Endothelial cell of umbilical vein (primary cell): ENCODE results near the gene DDIT3. TPM values are rescaled to one million over a fixed set of nuclear protein-coding genes. Genes with fewer than 3 reads are reported as not detected.
"Not testable (repeated sequence)": the region's sequence is repeated elsewhere in the genome, so short reads cannot be mapped to it uniquely, and the experiment has no call there.

Experiments
- BruUV-seq: library from RNA; stranded (reverse); fragments of 400-500 nt; replicated peaks from 2 replicates; lab custom pipeline; 2021; lab: Mats Ljungman, UMichigan
- CTCF ChIA-PET: fragments of 300-600, 350-600 bp; sonication (Branson Sonifier 250); formaldehyde crosslinking; loops from one replicate; lab custom pipeline; 2021; ENCODE audit warnings: antibody characterized with exemption, inconsistent platforms; lab: Charles Lee
- POLR2A ChIA-PET: fragments of 300-600, 350-600 bp; sonication (Branson Sonifier 250); formaldehyde crosslinking; loops from one replicate; lab custom pipeline; 2021; ENCODE audit warnings: antibody characterized with exemption, inconsistent platforms; lab: Charles Lee
- DNase-seq: peaks from one replicate; pipeline ENCODE4 v3.0.0-alpha.2; 2011; ENCODE audit warnings: low read depth, low spot score
- FAIRE-seq: peaks from 2 replicates; lab custom pipeline; 2011; peaks lifted over from hg19 to GRCh38; lab: Jason Lieb, UNC
- H2AFZ ChIP-seq: 2 replicates; pipeline ENCODE4 v1.6.0; 2012; ENCODE audit warnings: low read depth, low read length, control low read depth, inconsistent platforms
- H3K27ac ChIP-seq: 2 replicates; pipeline ENCODE4 v1.5.1; 2011; ENCODE audit warnings: low read depth, mild to moderate bottlenecking, control low read depth, low read length, moderate library complexity; ENCODE audit not compliant: insufficient read depth
- H3K27me3 ChIP-seq, 2 experiments: 2 replicates each; pipeline versions ENCODE4 v1.6.0 to v1.6.1; 2011; ENCODE audit warnings: low read length in 2 of 2, mixed read lengths in 1 of 2; ENCODE audit not compliant: control insufficient read depth in 2 of 2, insufficient read depth in 2 of 2
- H3K36me3 ChIP-seq, 2 experiments: 2 replicates in 1 of 2; 3 replicates in 1 of 2; pipeline ENCODE4 v1.5.1; 2011; ENCODE audit warnings: low read length in 2 of 2, mild to moderate bottlenecking in 1 of 2, moderate library complexity in 1 of 2; ENCODE audit not compliant: control insufficient read depth in 2 of 2, insufficient read depth in 2 of 2; ENCODE audit errors: extremely low read depth in 1 of 2
- H3K4me1 ChIP-seq: 3 replicates; pipeline ENCODE4 v1.5.1; 2011; ENCODE audit warnings: mild to moderate bottlenecking, low read length; ENCODE audit not compliant: control insufficient read depth, insufficient read depth; ENCODE audit errors: extremely low read depth
- H3K4me2 ChIP-seq: 2 replicates; pipeline ENCODE4 v1.6.1; 2011; ENCODE audit warnings: low read length, control low read depth, mixed read lengths; ENCODE audit not compliant: insufficient read depth
- H3K4me3 ChIP-seq, 3 experiments: fragments of 200-600 bp in 1 of 3; sonication (generic), shearing (Covaris generic) in 1 of 3; replicated peaks in 1 of 3; 2 replicates each; pipeline ENCODE4 v1.5.1; 2011 to 2016; ENCODE audit warnings: control low read depth in 3 of 3, low read length in 3 of 3, mild to moderate bottlenecking in 2 of 3, inconsistent platforms in 1 of 3, low read depth in 1 of 3, moderate library complexity in 1 of 3; ENCODE audit not compliant: insufficient read depth in 1 of 3
- H3K79me2 ChIP-seq: 2 replicates; pipeline ENCODE4 v1.6.0; 2012; ENCODE audit warnings: low read length, inconsistent platforms; ENCODE audit not compliant: control insufficient read depth, insufficient read depth
- H3K9ac ChIP-seq: replicated peaks from 2 replicates; pipeline ENCODE3; 2011; ENCODE audit warnings: low read length, control low read depth; ENCODE audit not compliant: insufficient read depth; ENCODE audit errors: extremely low read depth
- H3K9me1 ChIP-seq: replicated peaks from 3 replicates; pipeline ENCODE4 v1.6.0; 2011; ENCODE audit warnings: mild to moderate bottlenecking, low read length; ENCODE audit not compliant: control insufficient read depth, insufficient read depth; ENCODE audit errors: extremely low read depth
- H3K9me3 ChIP-seq: replicated peaks from 2 replicates; pipeline ENCODE4 v1.5.1; 2012; ENCODE audit warnings: low read length, inconsistent platforms; ENCODE audit not compliant: control insufficient read depth, insufficient read depth
- H4K20me1 ChIP-seq: replicated peaks from 2 replicates; pipeline ENCODE3; 2011; ENCODE audit warnings: mild to moderate bottlenecking, low read length; ENCODE audit not compliant: control insufficient read depth, insufficient read depth; ENCODE audit errors: extremely low read depth
- dilution Hi-C: fragments of 300-500 bp; cut with MboI; formaldehyde crosslinking; loops from one replicate; pipeline ENCODE4 v1.15.0; 2019; ENCODE audit warnings: low sequenced_read_pairs; ENCODE audit not compliant: extremely low pct_ligation_motif_present
- intact Hi-C: fragments of 100-400 bp; cut with micrococcal nuclease; formaldehyde crosslinking; loops from one replicate; pipeline ENCODE4 v1.10.0; 2022
- polyA plus RNA-seq, 4 experiments: library from polyadenylated mRNA; depleted of rRNA in 3 of 4; stranded (reverse) in 3 of 4; unstranded in 1 of 4; fragments of >200 nt; gene quantifications; 2 replicates each; pipeline versions ENCODE4 v1.2.1 to v1.2.3, GENCODE V29; 2011 to 2012; ENCODE audit warnings: missing spikeins in 1 of 4
- total RNA-seq: library from RNA; stranded (reverse); gene quantifications from 2 replicates; pipeline ENCODE4 v1.2.3, GENCODE V29; 2021

Gene DDIT3
- total and polyA plus RNA-seq, 2 donors (not counting 3 experiments of a cell fraction or from before 2014, with no cell fraction given) = 13.7 to 22.0 TPM

DNA sequence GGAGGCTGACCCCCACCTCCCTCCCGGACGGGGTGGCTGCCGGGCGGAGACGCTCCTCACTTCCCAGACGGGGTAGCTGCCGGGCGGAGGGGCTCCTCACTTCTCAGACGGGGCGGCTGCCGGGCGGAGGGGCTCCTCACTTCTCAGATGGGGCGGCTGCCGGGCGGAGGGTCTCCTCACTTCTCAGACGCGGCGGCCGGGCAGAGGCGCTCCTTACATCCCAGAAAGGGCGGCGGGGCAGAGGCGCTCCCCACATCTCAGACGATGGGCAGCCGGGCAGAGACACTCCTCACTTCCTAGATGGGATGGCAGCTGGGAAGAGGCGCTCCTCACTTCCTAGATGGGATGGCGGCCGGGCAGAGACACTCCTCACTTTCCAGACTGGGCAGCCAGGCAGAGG lies 12.5 kb downstream of the DDIT3 start:
- H3K4me3 ChIP-seq, H3K79me2 ChIP-seq, FAIRE-seq, CTCF ChIA-PET, POLR2A ChIA-PET, H3K9me1 ChIP-seq, H4K20me1 ChIP-seq, H3K9me3 ChIP-seq, H3K27ac ChIP-seq, intact Hi-C loops, H3K27me3 ChIP-seq, dilution Hi-C loops, H3K4me1 ChIP-seq, BruUV-seq, H3K4me2 ChIP-seq, H3K9ac ChIP-seq, H2AFZ ChIP-seq, DNase-seq: not testable (repeated sequence)
- H3K36me3 ChIP-seq = peaks cover 16 to 31% of the 10 kb centered on the region in 2 experiments

DNA sequence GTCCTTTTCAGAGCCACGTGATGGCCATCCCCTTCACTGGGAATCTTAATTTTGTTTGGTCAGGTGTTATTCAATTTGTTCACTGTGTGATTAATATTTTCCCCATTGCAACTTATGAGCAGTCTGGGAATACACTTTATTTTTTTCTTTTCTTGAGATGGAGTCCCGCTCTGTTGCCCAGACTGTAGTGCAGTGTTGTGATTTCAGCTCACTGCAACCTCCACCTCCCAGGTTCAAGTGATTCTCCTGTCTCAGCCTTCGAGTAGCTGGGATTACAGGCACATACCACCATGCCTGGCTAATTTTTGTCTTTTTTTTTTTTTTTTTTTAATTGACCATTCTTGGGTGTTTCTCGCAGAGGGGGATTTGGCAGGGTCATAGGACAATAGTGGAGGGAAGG lies 13.8 kb downstream of the DDIT3 start:
- H3K4me3 ChIP-seq, H3K27ac ChIP-seq, H3K4me2 ChIP-seq, H3K4me1 ChIP-seq, H3K27me3 ChIP-seq, POLR2A ChIA-PET, H3K9me3 ChIP-seq, FAIRE-seq, CTCF ChIA-PET, H2AFZ ChIP-seq, H3K79me2 ChIP-seq, H3K9me1 ChIP-seq, intact Hi-C loops, DNase-seq, BruUV-seq, H3K9ac ChIP-seq, H4K20me1 ChIP-seq, dilution Hi-C loops: not testable (repeated sequence)
- peaks cover 14 to 27% of the 10 kb centered on the region in 2 experiments for H3K36me3 ChIP-seq

DNA sequence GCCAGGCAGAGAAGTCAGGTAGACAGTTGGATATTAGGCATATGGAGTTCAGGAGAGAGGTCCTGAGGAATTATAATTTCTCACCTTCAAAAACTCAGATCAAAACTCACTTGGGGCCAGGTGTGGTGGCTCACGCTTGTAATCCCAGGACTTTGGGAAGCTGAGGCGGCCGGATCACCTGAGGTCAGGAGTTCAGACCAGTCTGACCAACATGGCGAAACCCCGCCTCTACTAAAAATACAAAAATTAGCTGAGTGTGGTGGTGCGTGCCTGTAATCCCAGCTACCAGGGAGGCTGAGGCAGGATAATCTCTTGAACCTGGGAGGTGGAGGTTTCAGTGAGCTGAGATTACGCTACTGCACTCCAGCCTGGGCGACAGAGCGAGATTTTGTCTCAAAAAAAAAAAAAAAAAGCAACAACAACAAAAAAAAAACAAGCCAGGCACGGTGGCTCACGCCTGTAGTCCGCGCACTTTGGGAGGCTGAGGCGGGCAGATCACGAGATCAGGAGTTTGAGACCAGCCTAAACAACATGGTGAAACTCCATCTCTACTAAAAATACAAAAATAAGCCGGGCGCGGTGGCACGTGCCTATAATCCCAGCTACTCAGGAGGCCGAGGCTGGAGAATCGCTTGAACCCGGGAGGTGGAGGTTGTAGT lies 17.9 kb downstream of the DDIT3 start:
- dilution Hi-C loops, H3K27me3 ChIP-seq, CTCF ChIA-PET, BruUV-seq, H3K9ac ChIP-seq, H2AFZ ChIP-seq, intact Hi-C loops, H3K4me2 ChIP-seq, FAIRE-seq, H4K20me1 ChIP-seq, H3K27ac ChIP-seq, H3K9me1 ChIP-seq, DNase-seq, H3K4me1 ChIP-seq, H3K9me3 ChIP-seq, H3K4me3 ChIP-seq, H3K79me2 ChIP-seq: not testable (repeated sequence)
- POLR2A ChIA-PET = interaction anchor here (0.7 kb wide), 2 partner anchors 10 to 35 kb away, joined by 6 to 8 read pairs; no protein-coding TSS in a partner anchor
- peaks cover 24 to 43% of the 10 kb centered on the region in 2 experiments for H3K36me3 ChIP-seq
